Stomach (tissue), 9 donors: Measurements from ENCODE around the gene KLF13. TPM values are rescaled to one million over a fixed set of nuclear protein-coding genes. Genes with fewer than 3 reads are reported as not detected.

Source experiments
- DNase-seq, 2 donors: peaks; one replicate each; pipeline versions ENCODE4 v3.0.0 to v3.0.0-alpha.2; 2013 to 2019
- H3K27ac ChIP-seq, 5 donors: fragments of 200-600 bp in 4 of 5; sonication (generic) in 4 of 5; one replicate each; pipeline ENCODE4 v1.5.1; 2013 to 2019; ENCODE audit warnings: mild to moderate bottlenecking in 1 of 5, moderate library complexity in 1 of 5
- H3K27me3 ChIP-seq, 3 donors: fragments of 200-600 bp; sonication (generic); one replicate each; pipeline ENCODE4 v1.5.1; 2017 to 2019; ENCODE audit warnings: mixed run types in 1 of 3
- H3K36me3 ChIP-seq, 4 donors: fragments of 200-600 bp; sonication (generic); 1 replicate in 3 of 4; 2 replicates in 1 of 4; pipeline ENCODE4 v1.5.1; 2016 to 2019
- H3K4me1 ChIP-seq, 4 donors: fragments of 200-600 bp; sonication (generic); one replicate each; pipeline ENCODE4 v1.5.1; 2016 to 2019
- H3K4me3 ChIP-seq, 4 donors: fragments of 200-600 bp; sonication (generic) in 3 of 4; one replicate each; pipeline ENCODE4 v1.5.1; 2016 to 2019; ENCODE audit warnings: mild to moderate bottlenecking in 1 of 4
- H3K9me3 ChIP-seq, 4 donors: fragments of 200-600 bp; sonication (generic); one replicate each; pipeline ENCODE4 v1.5.1; 2016 to 2019
- CTCF ChIP-seq, 7 experiments: fragments of 450-650 bp in 4 of 7; fragments of 200-600 bp in 3 of 7; sonication (generic) in 3 of 7; IDR thresholded peaks; one replicate each; pipeline ENCODE4 v1.5.1; 2016 to 2019; ENCODE audit warnings: antibody characterized with exemption in 7 of 7, control low read depth in 2 of 7, mild to moderate bottlenecking in 1 of 7
- EP300 ChIP-seq: sonication (generic); formaldehyde crosslinking; IDR thresholded peaks from one replicate; pipeline ENCODE4 v1.6.1; 2017; ENCODE audit warnings: antibody characterized with exemption
- POLR2A ChIP-seq, 4 donors: fragments of 450-650 bp; IDR thresholded peaks; one replicate each; pipeline ENCODE4 v1.6.1; 2016; ENCODE audit warnings: antibody characterized with exemption in 4 of 4, control low read depth in 2 of 4, mild to moderate bottlenecking in 1 of 4, moderate library complexity in 1 of 4
- POLR2AphosphoS5 ChIP-seq, 3 donors: sonication (generic); formaldehyde crosslinking; IDR thresholded peaks; one replicate each; pipeline ENCODE4 v1.6.1; 2016; ENCODE audit warnings: antibody characterized with exemption in 3 of 3
- WGBS, 5 donors: extraction: QIAGEN DNeasy Blood & Tissue Kit in 3 of 5; methylation state at CpG; one replicate each; pipeline versions ENCODE4 v1.1.5 to v1.1.7; 2013 to 2018; 5-methylcytosine and 5-hydroxymethylcytosine counted together
- intact Hi-C: fragments of 100-400 bp; cut with DNase I; formaldehyde crosslinking; loops from one replicate; pipeline ENCODE4 v1.15.1; 2023; ENCODE audit warnings: low total_unique reads
- polyA plus RNA-seq, 3 donors: library from polyadenylated mRNA; stranded (reverse); fragments of 200-250 nt; gene quantifications; one replicate each; pipeline ENCODE4 v1.2.3, GENCODE V29; 2013
- total RNA-seq, 5 donors: library from RNA; depleted of rRNA; stranded (reverse); fragments of >200 nt; gene quantifications; one replicate each; pipeline versions ENCODE4 v1.1.0 to v1.2.3, GENCODE V29; 2014 to 2016
- donor health status: healthy with polysubstance abuse.
- donor health status: Bipolar disorder and iron deficiency.
- donor health status: healthy.

The KLF13 gene
- total and polyA plus RNA-seq, 8 donors: 9.3 to 74.0 (median 33.3) TPM

GRCh38 chr15:31278544-31279220 lies 48.0 kb upstream of the KLF13 start:
- no peaks in the 10 kb centered on the region for H3K9me3 ChIP-seq
- TF ChIP-seq POLR2A (IDR thresholded peaks at IDR 0.05) (no peak), CTCF (IDR thresholded peaks at IDR 0.05) (no peak), EP300 (no peak), POLR2AphosphoS5 (IDR thresholded peaks at IDR 0.05) (no peak)
- peaks cover 0 to 15% (median 9%) of the 10 kb centered on the region in 4 donors for H3K4me1 ChIP-seq
- no peak overlapping the region for H3K4me3 ChIP-seq
- peak in 1 of 2 donors; percentile 21 for DNase-seq
- H3K27ac ChIP-seq: no peak overlapping the region
- intact Hi-C loops: no loop called here
- no peaks in the 10 kb centered on the region for H3K36me3 ChIP-seq
- WGBS, 5 donors: 93 to 98% (median 96%) methylated on average over 10 to 18 of the region's 18 CpGs
- no peaks in the 10 kb centered on the region for H3K27me3 ChIP-seq

GRCh38 chr15:31279221-31280045 lies 47.2 kb upstream of the KLF13 start:
- no peaks in the 10 kb centered on the region for H3K27me3 ChIP-seq
- intact Hi-C loops: no loop called here
- 77 to 82% (median 79%) methylated on average over 10 to 11 of the region's 11 CpGs for WGBS, 5 donors
- TF ChIP-seq POLR2A (IDR thresholded peaks at IDR 0.05) (no peak), EP300 (no peak), POLR2AphosphoS5 (IDR thresholded peaks at IDR 0.05) (no peak), CTCF (IDR thresholded peaks at IDR 0.05) (no peak)
- H3K27ac ChIP-seq: no peak overlapping the region
- peak in 1 of 2 donors; percentile 25 for DNase-seq
- H3K36me3 ChIP-seq: no peaks in the 10 kb centered on the region
- H3K9me3 ChIP-seq: no peaks in the 10 kb centered on the region
- no peak overlapping the region for H3K4me3 ChIP-seq
- H3K4me1 ChIP-seq: peaks cover 0 to 10% (median 6%) of the 10 kb centered on the region in 4 donors

DNA sequence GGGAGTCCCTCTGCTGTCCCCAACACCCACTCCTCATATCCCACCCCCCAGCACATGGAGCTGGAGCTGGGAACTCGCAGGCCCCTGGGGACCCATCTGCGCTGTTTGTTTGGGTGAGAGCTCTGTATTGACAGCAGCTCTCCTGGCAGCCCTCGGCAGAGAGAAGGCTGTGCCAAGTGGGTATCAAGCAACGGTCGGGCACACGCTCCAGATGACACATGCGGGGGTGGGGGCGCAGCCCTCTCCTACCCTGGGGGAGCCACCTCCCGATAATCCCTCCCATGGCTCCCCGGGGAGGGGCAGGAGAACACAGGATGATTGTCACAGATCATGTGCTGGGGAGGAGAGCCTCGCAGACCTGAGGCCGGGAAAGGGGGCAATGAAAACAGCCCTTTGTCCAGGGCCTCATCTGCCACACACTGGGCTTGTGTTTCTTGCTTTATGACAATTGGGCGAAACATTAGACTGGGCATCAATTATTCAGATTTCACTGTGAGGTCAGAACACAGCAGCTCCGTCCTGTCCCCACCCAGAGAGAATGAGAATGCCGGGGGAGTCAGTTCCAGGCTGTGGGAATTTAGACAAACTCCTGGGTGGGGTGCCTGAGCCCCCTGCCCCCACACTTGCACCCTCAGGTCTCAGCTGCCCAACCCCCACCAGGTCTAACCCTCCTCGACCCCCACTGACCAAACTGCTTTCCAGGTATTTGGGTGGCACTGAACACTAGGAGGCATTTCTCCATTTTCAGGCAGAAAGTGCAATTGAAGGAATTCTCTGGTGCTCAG lies 46.4 kb upstream of the KLF13 start:
- intact Hi-C loops: no loop called here
- H3K27me3 ChIP-seq: no peaks in the 10 kb centered on the region
- no peaks in the 10 kb centered on the region for H3K9me3 ChIP-seq
- no peaks in the 10 kb centered on the region for H3K36me3 ChIP-seq
- 44 to 70% (median 51%) methylated on average over 11 to 16 of the region's 16 CpGs for WGBS, 5 donors
- no peak overlapping the region for H3K27ac ChIP-seq
- peak; percentile 23 to 73 for DNase-seq
- no peak overlapping the region for H3K4me3 ChIP-seq
- H3K4me1 ChIP-seq: peaks cover 0 to 4% (median 0%) of the 10 kb centered on the region in 4 donors
- TF ChIP-seq POLR2A (IDR thresholded peaks at IDR 0.05): no peak
- TF ChIP-seq CTCF (IDR thresholded peaks at IDR 0.05): no peak
- TF ChIP-seq POLR2AphosphoS5 (IDR thresholded peaks at IDR 0.05): no peak
- TF ChIP-seq EP300: no peak

- WGBS, 5 donors: 75 to 90% (median 80%) methylated on average over 6 of the region's 6 CpGs
- intact Hi-C loops: no loop called here
- DNase-seq: peak in 1 of 2 donors; percentile 4
Observed at GRCh38 chr15:31280831-31281216, 45.8 kb upstream of the KLF13 start.

More at GRCh38 chr15:31280831-31281216, 45.8 kb upstream of the KLF13 start:
- no peaks in the 10 kb centered on the region for H3K36me3 ChIP-seq
- H3K27ac ChIP-seq: no peak overlapping the region
- H3K27me3 ChIP-seq: no peaks in the 10 kb centered on the region
- no peaks in the 10 kb centered on the region for H3K9me3 ChIP-seq
- peaks cover 0 to 4% (median 0%) of the 10 kb centered on the region in 4 donors for H3K4me1 ChIP-seq
- H3K4me3 ChIP-seq: no peak overlapping the region
- TF ChIP-seq CTCF (IDR thresholded peaks at IDR 0.05): no peak
- no peak for TF ChIP-seq POLR2A (IDR thresholded peaks at IDR 0.05)
- no peak for TF ChIP-seq POLR2AphosphoS5 (IDR thresholded peaks at IDR 0.05)
- no peak for TF ChIP-seq EP300
